Colon (tissue), 2 donors: Measurements from ENCODE around the gene SCGB2A2.

Experiments
- FAIRE-seq: peaks from 2 replicates; lab custom pipeline; 2012; peaks lifted over from hg19 to GRCh38; lab: Jason Lieb, UNC
- donor health status: control.
- donor health status: control.

The SCGB2A2 gene

GRCh38 chr11:62269654-62270278, at the start of gene SCGB2A2:
Gene SCGB2A2 (plus strand): TSS chr11:62270158. CDS start chr11:62270217, 59 bp downstream.
- no peak for FAIRE-seq

DNA sequence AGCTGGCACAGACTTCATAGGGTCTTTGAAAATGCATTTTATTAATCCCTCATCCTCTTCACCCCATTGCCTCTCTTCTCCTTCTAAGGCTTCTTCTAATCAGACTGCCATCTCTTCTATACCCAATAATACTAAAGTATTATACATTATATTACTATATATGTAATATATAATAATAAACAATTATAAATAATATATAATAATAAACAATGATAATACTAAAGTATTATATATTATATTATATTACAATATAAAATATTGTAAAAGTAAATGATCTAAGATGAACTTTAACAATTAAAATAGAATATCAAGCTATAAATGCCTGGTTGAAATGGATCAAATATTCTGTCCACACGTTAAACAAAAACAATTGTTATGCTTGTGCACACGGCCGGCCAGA, 48.5 kb upstream of the SCGB2A2 start:
- FAIRE-seq: peak; percentile 73

- FAIRE-seq: no peak
These were observed 46.9 kb upstream of the SCGB2A2 start for GRCh38 chr11:62223095-62223494.

GRCh38 chr11:62233730-62234129, 36.2 kb upstream of the SCGB2A2 start:
- FAIRE-seq: no peak

GRCh38 chr11:62236187-62236586, 33.8 kb upstream of the SCGB2A2 start:
- FAIRE-seq: no peak

DNA sequence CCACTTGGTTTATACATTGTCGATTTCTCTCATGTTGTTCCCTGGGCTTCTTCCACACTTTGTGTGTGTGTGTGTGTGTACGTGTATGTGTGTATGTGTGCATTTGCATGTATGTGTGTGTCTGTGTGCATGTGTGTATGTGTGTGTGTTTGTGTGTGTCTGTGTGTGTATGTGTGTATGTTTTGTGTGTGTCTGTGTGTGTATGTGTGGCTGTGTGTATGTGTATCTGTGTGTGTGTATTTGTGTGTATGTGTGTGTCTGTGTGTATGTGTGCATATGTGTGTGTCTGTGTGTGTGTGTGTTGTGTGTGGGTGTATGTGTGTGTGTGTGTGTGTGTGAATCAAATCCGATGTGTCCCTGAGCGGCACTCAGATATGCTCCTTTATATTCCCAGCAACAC, 32.5 kb upstream of the SCGB2A2 start:
- FAIRE-seq: no peak

DNA sequence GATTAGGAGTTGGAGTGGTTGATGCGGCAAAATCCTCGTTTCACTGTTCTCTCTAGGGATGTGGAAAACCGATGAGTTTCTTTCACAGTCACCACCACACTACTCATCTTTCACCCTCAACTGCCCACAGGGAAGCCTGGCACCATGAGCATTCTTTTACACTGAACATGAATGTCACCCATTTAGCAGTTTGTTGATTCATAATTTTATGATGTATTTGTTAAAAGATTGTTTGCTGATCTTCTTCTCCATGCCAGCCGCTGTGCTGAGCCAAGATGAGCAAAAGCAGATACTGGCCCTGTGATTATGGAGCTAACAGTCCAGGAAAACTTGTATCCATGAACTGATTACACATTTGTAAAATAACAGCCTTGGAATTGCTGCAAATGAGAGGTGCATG, 31.8 kb upstream of the SCGB2A2 start:
- no peak for FAIRE-seq

GRCh38 chr11:62241095-62241494, 28.9 kb upstream of the SCGB2A2 start:
- no peak for FAIRE-seq

DNA sequence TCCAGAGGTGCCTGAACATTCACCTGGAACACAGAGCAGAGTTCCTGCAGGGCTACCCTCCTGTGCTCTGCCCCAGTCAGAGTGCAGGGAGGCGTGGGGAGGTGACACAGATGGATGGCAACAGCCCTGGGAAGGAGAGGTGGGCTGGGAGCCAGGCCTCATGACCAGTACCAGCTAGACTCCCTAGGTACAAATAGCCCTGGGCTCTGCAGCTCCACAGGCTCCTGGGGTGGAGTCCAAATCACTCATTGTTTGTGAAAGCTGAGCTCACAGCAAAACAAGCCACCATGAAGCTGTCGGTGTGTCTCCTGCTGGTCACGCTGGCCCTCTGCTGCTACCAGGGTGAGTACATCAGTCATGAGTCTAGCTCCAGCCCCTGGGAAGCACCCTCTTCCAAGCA, 27.9 kb upstream of the SCGB2A2 start, which contains the start of gene SCGB1D2:
Gene SCGB1D2 (plus strand): TSS at position 219 of the 400 bp plus-strand sequence. CDS start 69 bp downstream, at position 288.
- FAIRE-seq: no peak

- no peak for FAIRE-seq
These were observed 24.6 kb upstream of the SCGB2A2 start for GRCh38 chr11:62245271-62245753.

DNA sequence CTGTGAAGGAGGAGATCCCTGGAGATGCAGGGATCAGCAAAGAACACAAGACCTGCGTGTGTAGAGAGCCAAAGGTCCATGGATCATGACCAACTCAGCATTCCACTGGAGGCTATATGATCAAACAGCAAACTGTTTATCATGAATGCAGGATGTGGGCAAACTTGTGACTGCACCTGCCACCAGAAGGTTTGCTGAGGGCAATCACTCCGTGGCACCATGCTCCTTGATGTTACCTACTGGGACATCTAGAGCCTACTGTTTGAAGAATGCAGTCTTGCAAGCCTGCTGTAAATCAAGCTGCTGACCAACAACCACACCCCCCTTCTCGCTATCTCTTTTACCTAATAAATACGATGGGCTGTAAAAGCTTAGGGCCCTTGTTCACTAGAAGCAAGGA, 18.3 kb upstream of the SCGB2A2 start:
- FAIRE-seq: no peak

- FAIRE-seq: no peak
These were observed 15.9 kb upstream of the SCGB2A2 start for GRCh38 chr11:62253999-62254542.

DNA sequence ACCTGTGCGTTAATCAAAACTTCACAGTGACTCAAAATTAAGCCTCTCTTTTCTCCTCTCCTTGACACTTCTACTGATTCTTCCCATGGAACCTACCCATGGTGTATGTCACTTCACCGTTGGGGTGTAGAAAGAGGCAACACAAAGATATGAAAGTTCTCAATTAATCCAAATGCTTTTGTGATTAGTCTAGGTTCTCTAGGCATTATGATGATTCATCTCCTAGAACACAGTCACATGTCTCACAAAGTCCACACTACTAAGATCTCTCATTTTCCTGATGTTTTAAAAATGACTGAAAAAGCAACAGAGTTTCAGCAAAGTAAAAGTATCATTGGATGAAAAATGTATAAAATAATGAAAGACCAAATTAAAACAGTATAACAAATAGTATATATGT, 13.7 kb upstream of the SCGB2A2 start:
- FAIRE-seq: no peak

DNA sequence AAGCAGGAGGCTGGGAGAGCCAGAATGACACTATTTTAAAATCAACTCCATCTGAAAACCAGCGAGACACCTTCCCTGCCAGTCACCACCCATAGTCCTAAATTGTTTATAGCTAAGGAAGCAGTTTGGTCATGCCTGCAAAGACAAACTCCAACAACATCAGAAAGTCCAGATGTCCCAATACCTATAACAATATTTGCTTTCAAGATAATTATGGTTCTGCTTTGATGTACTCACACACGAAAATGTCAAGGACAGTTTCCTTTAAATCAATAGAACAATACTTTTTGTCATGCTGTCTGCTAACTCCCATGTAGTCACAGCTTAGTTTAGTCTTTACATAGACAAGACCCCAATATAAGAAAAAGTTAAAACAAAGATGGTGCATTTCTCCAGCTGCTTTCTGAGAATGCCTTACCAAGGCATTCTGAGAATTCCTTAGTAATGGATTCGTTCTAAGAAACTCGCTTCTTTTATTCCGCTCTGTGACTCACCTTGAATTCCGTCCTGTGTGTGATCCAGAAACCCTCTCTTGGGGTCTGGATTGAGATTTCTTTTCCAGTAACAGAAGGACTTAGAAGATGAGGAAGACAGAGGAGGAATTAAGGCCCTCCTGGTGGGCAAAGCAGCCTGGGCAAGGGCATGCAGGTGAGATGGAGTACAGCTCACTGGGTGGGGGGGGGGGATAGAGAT, 9.6 kb upstream of the SCGB2A2 start:
- no peak for FAIRE-seq

GRCh38 chr11:62264004-62264403, 6.0 kb upstream of the SCGB2A2 start:
- FAIRE-seq: no peak

DNA sequence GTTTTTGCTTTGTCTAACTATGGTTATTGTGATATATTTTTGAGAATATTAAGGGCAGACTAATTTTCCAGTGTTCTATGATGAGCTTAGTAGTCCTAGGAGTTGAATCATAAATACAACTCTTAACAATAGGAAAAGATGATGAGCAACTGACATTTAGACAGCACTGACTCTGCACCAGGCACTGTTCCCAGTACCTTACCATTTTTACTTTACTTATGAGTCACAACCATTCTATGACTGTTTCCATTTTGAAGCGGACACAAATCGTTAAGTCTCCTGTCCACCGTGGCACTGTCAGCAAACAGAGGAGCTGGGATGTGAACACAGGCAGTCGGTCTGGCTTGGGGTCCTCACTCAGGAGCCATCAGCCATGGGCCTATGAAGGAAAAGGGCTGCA, 3.4 kb upstream of the SCGB2A2 start:
- no peak for FAIRE-seq

- no peak for FAIRE-seq
These were observed 2.9 kb upstream of the SCGB2A2 start for GRCh38 chr11:62267050-62267449.

DNA sequence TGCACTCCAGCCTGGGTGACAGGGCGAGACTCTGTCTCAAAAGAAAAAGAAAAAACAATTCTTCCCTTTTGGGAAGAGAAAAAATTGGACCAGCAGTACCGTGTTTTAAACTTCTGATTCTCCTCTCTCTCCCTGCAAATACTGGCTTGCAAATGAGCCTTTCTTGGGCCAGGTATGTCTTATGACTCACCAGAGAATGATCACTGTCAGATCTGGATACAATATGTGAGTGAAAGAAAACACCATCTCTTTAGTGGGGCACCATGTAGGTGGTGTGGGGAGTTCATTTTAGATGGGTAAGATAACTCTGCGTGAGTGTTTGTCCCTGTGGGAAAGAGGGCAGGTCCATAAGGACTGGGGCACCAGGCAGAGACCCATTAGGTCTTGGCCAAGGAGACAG, 2.4 kb upstream of the SCGB2A2 start:
- FAIRE-seq: no peak

DNA sequence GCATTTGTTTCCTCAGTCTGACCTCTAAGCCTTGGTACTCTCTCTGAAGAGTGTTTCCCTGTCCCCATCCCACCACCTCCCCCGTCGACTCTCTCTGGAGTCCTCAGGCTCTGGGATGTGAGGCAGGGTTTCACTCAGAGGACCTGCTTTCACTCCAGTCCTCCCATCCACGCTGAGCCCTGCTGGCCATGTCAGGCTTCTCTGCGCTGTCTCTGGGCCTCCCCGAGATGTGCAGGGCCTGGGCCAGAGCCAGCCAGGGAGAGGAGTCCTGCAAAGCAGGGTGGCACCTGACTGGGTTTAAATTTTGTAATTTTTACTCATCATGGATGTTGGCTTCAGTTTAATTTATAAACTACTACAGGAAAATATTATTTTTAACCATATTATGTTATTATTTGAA, 3.3 kb downstream of the SCGB2A2 start:
- no peak for FAIRE-seq

DNA sequence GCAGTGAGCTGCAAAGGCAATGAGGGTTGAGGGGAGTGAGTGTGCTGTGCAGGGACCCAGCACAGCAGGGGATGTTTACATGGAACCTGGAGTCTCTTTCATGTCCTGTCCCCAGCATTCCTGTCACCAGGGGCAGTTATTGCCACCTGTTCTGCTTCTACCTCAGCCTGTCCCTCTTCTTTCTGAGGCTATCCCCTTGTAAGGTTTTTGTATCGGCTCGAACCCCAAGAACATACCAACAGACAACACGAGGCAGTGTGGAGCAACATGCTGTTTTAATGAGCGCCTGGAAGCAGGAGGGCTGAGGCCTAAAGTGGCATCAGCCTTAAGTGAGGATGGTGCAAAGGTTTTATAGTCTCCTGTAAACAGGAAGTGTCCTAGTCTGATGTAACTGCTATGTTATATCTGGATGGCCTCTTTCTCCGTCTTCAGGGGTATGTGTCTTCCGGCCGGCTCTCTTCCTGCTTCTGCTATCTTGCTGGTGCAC, 3.9 kb downstream of the SCGB2A2 start:
- no peak for FAIRE-seq

GRCh38 chr11:62280452-62280851, 10.5 kb downstream of the SCGB2A2 start:
- peak; percentile 21 for FAIRE-seq

DNA sequence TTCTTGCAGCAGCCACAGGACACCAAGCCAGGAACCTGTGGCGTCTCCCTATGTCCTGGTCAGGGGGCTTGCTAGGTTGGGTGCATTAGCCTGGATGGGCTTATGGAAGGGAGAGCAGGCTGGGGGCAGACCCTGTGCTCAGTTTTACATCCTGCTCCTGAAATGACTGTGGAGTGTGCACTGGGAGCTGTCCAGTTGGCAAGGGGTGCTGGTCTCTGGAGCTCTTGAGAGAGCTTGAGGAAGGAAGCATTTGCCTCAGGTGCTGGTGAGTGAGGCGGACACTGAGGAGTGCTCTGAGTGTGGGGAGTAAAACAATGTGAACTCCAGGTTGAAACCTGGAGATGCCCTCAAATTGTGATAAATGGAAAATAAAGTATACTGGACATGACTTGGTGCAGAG, 25.5 kb downstream of the SCGB2A2 start:
- no peak for FAIRE-seq

DNA sequence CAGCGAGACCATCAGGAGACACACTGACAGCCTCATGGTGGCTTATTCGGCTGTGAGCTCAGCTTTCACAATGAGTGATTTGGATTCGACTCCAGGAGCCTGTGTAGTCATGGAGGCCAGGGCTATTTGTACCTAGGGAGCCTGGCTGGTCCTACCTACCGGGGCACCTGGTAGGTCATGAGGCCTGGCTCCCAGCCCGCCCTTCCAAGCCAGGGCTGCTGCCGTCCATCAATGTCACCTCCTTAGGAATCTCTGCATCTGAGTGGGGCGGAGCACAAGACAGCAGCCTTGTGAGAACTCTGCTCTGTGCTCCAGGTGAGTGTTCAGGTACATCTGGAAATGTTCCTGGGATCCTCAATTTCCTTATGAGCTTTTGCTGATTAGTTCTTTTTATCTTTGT, 29.0 kb downstream of the SCGB2A2 start, which contains the start of gene SCGB1D4:
Gene SCGB1D4 (minus strand): TSS at position 101 of the 400 bp plus-strand sequence. CDS start 65 bp downstream, at position 36.
- no peak for FAIRE-seq
